ENCODE data around the gene SMPD3.

The SMPD3 gene

DNA sequence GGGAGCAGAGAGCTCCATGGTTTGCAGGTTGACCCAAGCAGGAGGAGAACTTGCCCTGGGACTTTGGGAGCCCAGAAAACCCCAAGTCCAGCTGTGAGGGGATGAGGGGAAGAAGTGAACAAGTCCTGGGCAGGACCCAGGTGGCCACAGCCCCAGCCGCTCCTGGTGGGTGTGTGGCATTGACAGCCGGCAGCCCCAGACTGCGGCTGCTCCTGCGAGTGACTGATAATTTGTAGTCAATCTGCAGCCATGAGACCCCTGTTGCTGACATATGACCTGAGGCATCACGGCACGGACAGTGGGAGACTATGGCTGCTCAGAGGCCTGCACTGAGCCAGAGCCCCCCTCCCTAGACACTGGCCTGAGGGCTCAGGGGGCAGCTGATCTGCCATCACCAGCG, 71.1 kb downstream of the SMPD3 start:
- TF ChIP-seq CTCF (IDR thresholded peaks at IDR 0.05; ENCODE audit: low read depth, low read length): no peak
- H3K4me3 ChIP-seq (replicated peaks in 1 of 2; ENCODE audit: low read depth in 2 of 2, low read length in 2 of 2): no peak overlapping the region
- DNase-seq (ENCODE audit: low read depth in 2 of 2): no peak

DNA sequence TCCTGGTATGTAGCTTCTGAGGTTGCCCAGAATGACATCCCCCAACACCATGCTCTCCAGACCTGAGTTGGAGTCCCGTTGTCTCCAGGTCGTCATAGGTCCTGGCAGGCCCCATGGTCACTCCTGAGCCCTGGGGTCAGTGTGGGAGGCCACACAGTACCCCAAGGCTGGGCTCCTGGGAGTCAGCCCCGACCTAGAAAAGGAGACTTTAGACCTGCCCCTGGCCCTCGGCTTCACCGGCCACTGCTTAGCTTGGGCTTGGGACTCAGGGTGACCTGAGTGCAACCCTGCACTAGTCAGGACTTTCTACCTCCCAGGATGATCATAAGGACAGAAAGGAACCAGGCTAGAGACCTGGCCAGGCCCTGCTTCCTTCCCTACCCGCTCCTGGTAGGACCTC, 71.7 kb downstream of the SMPD3 start:
- TF ChIP-seq CTCF (IDR thresholded peaks at IDR 0.05; ENCODE audit: low read depth, low read length): no peak
- no peak for DNase-seq (ENCODE audit: low read depth in 2 of 2)
- H3K4me3 ChIP-seq (replicated peaks in 1 of 2; ENCODE audit: low read depth in 2 of 2, low read length in 2 of 2): no peak overlapping the region

DNA sequence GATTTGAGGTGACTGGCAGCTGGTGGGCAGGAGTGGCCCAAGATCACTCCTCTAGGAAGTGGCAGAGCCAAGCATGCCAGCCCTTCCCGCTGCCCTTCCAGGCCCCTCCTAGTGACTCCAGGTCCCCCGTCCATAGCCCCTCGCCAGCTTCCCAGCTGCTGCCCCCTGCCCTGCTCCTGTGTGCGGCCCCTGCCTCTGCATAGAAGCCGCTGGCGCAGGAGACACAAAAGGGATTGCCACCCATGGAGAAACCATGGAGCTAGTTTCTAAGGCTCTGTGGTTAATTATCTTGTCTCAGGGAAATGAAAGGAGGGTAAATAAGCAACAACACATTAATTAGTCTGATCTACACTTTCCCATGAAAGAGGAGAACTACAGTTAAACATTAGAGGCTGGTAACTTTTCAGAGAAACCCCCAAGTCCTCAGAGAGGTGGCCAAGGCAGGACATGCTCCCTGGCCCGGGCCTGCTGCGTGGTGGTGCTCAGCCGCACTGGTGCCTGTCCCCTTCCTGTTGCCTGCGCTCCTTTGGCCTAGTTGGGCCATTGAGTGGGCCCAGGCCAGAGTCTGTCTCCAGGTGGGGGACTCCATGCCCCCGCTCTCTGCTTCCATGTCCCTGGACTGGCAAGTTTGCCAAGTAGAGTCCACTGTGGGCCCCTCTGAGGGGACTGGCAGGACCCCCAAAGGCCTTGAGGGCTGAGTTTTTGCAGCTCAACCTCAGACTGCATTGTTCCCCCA, 72.3 kb downstream of the SMPD3 start:
- no peak overlapping the region for H3K4me3 ChIP-seq (replicated peaks in 1 of 2; ENCODE audit: low read depth in 2 of 2, low read length in 2 of 2)
- no peak for TF ChIP-seq CTCF (IDR thresholded peaks at IDR 0.05; ENCODE audit: low read depth, low read length)
- no peak for DNase-seq (ENCODE audit: low read depth in 2 of 2)

GRCh38 chr16:68374961-68375660, 73.2 kb downstream of the SMPD3 start:
- no peak overlapping the region for H3K4me3 ChIP-seq (replicated peaks in 1 of 2; ENCODE audit: low read depth in 2 of 2, low read length in 2 of 2)
- DNase-seq (ENCODE audit: low read depth in 2 of 2): no peak
- no peak for TF ChIP-seq CTCF (IDR thresholded peaks at IDR 0.05; ENCODE audit: low read depth, low read length)

DNA sequence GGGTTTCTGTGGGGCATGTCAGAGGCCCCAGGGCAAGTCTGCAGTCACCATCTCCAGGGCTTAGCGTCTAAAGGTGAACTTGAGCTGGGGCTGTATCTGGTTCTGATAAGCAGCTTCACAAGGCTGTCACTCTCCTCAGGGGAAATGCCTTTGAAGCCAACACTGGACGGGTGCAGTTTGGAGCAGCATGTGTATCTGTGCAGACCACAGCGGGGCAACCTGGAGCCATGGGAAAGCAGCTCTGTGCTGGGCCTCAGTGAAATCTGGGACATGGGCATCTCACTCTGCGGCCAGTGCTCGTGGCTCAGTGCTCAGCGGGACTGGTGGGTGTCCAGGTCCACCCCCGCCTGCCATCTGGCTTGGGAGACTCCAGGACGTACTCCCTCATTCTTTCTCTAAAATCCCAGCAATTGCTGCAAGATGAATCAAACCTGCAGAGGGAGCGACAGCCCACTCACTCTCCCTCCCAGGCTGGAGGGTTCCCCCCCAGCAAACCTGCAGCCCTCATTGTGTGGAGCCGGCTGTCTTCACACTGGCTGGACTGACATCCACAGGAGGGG, 74.0 kb downstream of the SMPD3 start:
- DNase-seq (ENCODE audit: low read depth in 2 of 2): no peak
- TF ChIP-seq CTCF (IDR thresholded peaks at IDR 0.05; ENCODE audit: low read depth, low read length): no peak
- H3K4me3 ChIP-seq (replicated peaks in 1 of 2; ENCODE audit: low read depth in 2 of 2, low read length in 2 of 2): no peak overlapping the region

DNA sequence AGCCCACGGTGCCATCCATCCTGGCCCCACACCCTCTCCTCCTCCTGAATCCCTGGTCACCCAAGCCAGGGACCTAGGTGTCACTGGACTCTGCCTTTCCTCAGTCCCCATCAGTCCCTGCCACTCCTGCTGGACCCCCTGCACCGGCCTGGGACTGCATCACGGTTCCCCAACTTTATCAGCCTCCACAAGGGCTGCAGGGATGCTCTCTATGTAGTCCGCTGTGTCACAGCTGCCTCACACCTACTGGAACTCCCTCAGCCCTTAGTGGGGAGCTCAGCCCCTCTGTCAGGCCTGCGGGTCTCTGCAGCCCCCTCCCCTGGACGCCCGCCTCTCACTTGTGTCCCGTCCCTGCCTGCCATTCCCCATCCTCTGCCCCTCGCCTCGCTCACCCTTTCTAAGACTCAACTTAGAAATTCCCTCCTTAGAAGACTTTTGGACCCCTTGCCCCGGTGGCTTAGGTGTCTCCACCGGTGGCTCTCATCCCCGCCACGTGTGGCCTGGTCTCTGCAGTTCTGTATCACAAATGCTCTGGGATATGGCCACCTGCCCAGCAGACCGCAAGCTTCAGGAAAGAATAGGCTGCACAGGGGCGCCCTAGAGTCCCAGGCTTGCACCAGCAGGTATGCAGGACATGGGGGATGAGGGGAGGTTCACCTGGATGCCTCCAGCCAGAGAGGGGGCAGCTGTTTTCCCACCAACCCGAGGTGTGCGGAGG, 74.6 kb downstream of the SMPD3 start:
- no peak for TF ChIP-seq CTCF (IDR thresholded peaks at IDR 0.05; ENCODE audit: low read depth, low read length)
- DNase-seq (ENCODE audit: low read depth in 2 of 2): no peak
- H3K4me3 ChIP-seq (replicated peaks in 1 of 2; ENCODE audit: low read depth in 2 of 2, low read length in 2 of 2): no peak overlapping the region
